ENCODE data around the gene CAP2.

GRCh38 chr6:17530321-17530835, 137.0 kb downstream of the CAP2 start:
- TF ChIP-seq CTCF (IDR thresholded peaks at IDR 0.05 in 4 of 5, conservative IDR thresholded peaks at IDR 0.05 in 1 of 5) (no peak), POLR2A (IDR thresholded peaks at IDR 0.05) (no peak)

Measured in gastrocnemius medialis (tissue), 4 donors.